Activated naive CD8-positive, alpha-beta T cell treated with anti-CD3 and anti-CD28 coated beads, Interleukin-2, amount 50 U/mL, for 24 hours (primary cell): ENCODE results near the gene ORC4.

Source experiments
- ATAC-seq: fragments of 150-1000 bp; cut with Tn5 transposase; one replicate; pipeline ENCODE4 v1.10.0; 2021
- DNase-seq: peaks from one replicate; pipeline ENCODE4 v3.0.0; 2021
- H3K27ac Mint-ChIP-seq: one replicate; pipeline ENCODE4 v1.8.0; 2021; ENCODE audit warnings: mild to moderate bottlenecking, mixed read lengths
- H3K27me3 Mint-ChIP-seq: one replicate; pipeline ENCODE4 v1.8.0; 2021; ENCODE audit warnings: mixed read lengths
- H3K36me3 Mint-ChIP-seq: one replicate; pipeline ENCODE4 v1.8.0; 2021; ENCODE audit warnings: low read depth, mixed read lengths
- H3K4me1 Mint-ChIP-seq: one replicate; pipeline ENCODE4 v1.8.0; 2021; ENCODE audit warnings: mixed read lengths
- H3K4me3 Mint-ChIP-seq: one replicate; pipeline ENCODE4 v1.8.0; 2021; ENCODE audit warnings: mild to moderate bottlenecking, moderate library complexity, mixed read lengths
- H3K9me3 Mint-ChIP-seq: one replicate; pipeline ENCODE4 v1.8.0; 2021; ENCODE audit warnings: mixed read lengths

ORC4 gene

DNA sequence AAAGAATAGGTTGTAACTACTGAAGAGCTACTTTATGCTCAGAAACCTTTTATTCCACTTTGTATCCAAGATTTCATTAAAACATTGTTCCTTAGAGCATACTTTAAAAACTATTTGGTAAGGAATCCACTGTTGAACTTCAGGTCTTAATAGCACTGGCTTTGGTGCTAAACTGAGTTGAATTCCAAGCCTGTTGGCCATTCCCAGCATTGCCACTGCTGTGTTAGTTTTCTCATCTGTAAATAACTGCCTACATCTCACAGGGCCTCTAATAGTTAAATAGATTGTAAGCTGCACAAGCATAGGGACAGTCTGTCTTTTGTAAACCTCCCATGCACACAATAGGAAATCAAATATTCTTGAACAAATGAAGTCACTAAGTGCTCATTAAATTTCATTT is 86.6 kb downstream of the ORC4 start:
- ATAC-seq (no peak), DNase-seq (no peak)
- Mint-ChIP-seq H3K36me3 (peaks cover 29% of the 10 kb centered on the region), H3K4me3 (no peak overlapping the region), H3K27me3 (no peaks in the 10 kb centered on the region), H3K4me1 (no peaks in the 10 kb centered on the region), H3K9me3 (no peaks in the 10 kb centered on the region), H3K27ac (no peak overlapping the region)

- H3K27ac Mint-ChIP-seq: no peak overlapping the region
- ATAC-seq (no peak), DNase-seq (no peak)
- no peaks in the 10 kb centered on the region for H3K27me3 Mint-ChIP-seq
- peaks cover 2% of the 10 kb centered on the region for H3K4me1 Mint-ChIP-seq
- H3K4me3 Mint-ChIP-seq: no peak overlapping the region
- H3K36me3 Mint-ChIP-seq: peaks cover 9% of the 10 kb centered on the region
- no peaks in the 10 kb centered on the region for H3K9me3 Mint-ChIP-seq
Observed at GRCh38 chr2:147927053-147927588, 93.4 kb downstream of the ORC4 start.

DNA sequence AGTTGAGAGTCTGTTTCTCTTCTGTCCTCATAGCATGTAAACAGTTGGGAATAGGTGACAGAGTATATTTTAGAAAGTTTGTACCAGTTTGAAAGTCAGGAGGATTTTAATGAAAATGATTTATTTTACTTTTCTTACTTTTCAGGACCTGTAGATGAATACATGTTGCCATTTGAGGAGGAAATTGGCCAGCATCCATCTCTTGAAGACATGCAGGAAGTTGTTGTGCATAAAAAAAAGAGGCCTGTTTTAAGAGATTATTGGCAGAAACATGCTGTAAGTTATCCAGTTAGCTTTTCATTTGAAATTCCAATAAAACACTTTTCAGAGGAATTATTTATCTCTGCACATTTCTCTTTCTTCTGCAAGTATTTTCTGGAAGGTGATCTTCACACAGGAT is 94.7 kb downstream of the ORC4 start:
- H3K4me1 Mint-ChIP-seq: peaks cover 2% of the 10 kb centered on the region
- H3K4me3 Mint-ChIP-seq: no peak overlapping the region

GRCh38 chr2:147924647-147925046 is 95.9 kb downstream of the ORC4 start:
- Mint-ChIP-seq H3K27ac (no peak overlapping the region), H3K27me3 (no peaks in the 10 kb centered on the region)

More for the DNA sequence above, 94.7 kb downstream of the ORC4 start:
- no peak overlapping the region for H3K27ac Mint-ChIP-seq
- no peaks in the 10 kb centered on the region for H3K27me3 Mint-ChIP-seq
- ATAC-seq (no peak), DNase-seq (no peak)
- H3K9me3 Mint-ChIP-seq: no peaks in the 10 kb centered on the region
- peaks cover 6% of the 10 kb centered on the region for H3K36me3 Mint-ChIP-seq

DNA sequence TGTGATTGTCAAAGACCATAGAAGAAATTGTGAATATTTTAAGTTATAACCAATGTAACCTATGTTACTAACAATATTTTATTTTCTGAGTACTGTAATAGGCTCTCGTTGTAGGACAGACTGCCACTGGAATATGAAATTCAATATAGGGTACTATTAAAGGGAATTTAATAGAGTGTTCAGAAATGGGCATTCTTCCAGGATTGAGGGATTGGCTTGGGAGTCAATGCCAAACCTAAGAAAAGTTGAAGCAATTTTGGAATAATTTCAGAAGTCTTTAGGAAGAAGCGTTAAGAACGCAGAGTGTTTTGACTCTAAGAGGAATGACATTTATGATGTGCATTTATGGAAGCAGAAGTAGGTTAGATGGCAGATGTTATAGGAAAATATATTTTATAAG is 96.7 kb downstream of the ORC4 start:
- H3K4me3 Mint-ChIP-seq: no peak overlapping the region

More at GRCh38 chr2:147924647-147925046, 95.9 kb downstream of the ORC4 start:
- Mint-ChIP-seq H3K4me3 (no peak overlapping the region), H3K9me3 (no peaks in the 10 kb centered on the region), H3K36me3 (peaks cover 5% of the 10 kb centered on the region), H3K4me1 (peaks cover 2% of the 10 kb centered on the region)
- DNase-seq (no peak), ATAC-seq (no peak)

GRCh38 chr2:147917161-147917560 is 103.4 kb downstream of the ORC4 start:
- no peak overlapping the region for H3K4me3 Mint-ChIP-seq

More for the DNA sequence above, 96.7 kb downstream of the ORC4 start:
- DNase-seq (no peak), ATAC-seq (no peak)
- Mint-ChIP-seq H3K36me3 (peaks cover 5% of the 10 kb centered on the region), H3K27ac (no peak overlapping the region), H3K4me1 (peaks cover 2% of the 10 kb centered on the region), H3K9me3 (no peaks in the 10 kb centered on the region), H3K27me3 (no peaks in the 10 kb centered on the region)

DNA sequence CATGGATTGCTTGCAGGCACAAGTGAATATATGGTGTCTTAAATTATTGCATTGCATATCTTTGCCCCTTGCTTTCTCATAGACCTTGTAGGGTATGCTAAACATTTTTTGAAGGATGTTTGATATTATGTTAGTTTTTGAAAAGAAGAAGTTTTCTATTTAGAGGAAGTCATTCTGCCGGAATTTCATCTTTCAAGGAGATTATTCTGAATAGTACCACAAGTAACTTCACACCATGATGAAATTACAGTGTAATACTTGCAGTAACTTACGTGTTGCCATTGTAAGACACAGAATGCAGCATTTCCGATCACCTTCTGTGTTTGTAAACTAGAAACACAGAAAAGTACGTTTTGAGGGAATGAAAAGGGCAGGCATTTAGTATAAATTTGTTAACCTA is 103.8 kb downstream of the ORC4 start:
- DNase-seq (no peak), ATAC-seq (no peak)
- H3K27ac Mint-ChIP-seq: no peak overlapping the region
- H3K4me3 Mint-ChIP-seq: no peak overlapping the region
- H3K36me3 Mint-ChIP-seq: peaks cover 1% of the 10 kb centered on the region
- no peaks in the 10 kb centered on the region for H3K27me3 Mint-ChIP-seq
- no peaks in the 10 kb centered on the region for H3K9me3 Mint-ChIP-seq
- no peaks in the 10 kb centered on the region for H3K4me1 Mint-ChIP-seq

More at GRCh38 chr2:147917161-147917560, 103.4 kb downstream of the ORC4 start:
- ATAC-seq (no peak), DNase-seq (no peak)
- Mint-ChIP-seq H3K27me3 (no peaks in the 10 kb centered on the region), H3K4me1 (no peaks in the 10 kb centered on the region), H3K27ac (no peak overlapping the region), H3K36me3 (peaks cover 1% of the 10 kb centered on the region), H3K9me3 (no peaks in the 10 kb centered on the region)

GRCh38 chr2:147916067-147916466 is 104.5 kb downstream of the ORC4 start:
- H3K27ac Mint-ChIP-seq: no peak overlapping the region
- H3K36me3 Mint-ChIP-seq: peaks cover 1% of the 10 kb centered on the region
- no peak for DNase-seq
- no peaks in the 10 kb centered on the region for H3K27me3 Mint-ChIP-seq
- H3K4me3 Mint-ChIP-seq: no peak overlapping the region
- ATAC-seq: no peak
- H3K9me3 Mint-ChIP-seq: no peaks in the 10 kb centered on the region
- H3K4me1 Mint-ChIP-seq: no peaks in the 10 kb centered on the region

GRCh38 chr2:147913701-147914480 is 106.6 kb downstream of the ORC4 start:
- Mint-ChIP-seq H3K36me3 (peaks cover 1% of the 10 kb centered on the region), H3K4me3 (no peak overlapping the region), H3K4me1 (no peaks in the 10 kb centered on the region), H3K9me3 (no peaks in the 10 kb centered on the region), H3K27me3 (no peaks in the 10 kb centered on the region), H3K27ac (no peak overlapping the region)
- no peak for ATAC-seq
- no peak for DNase-seq

GRCh38 chr2:147910990-147911473 is 109.5 kb downstream of the ORC4 start:
- no peak overlapping the region for H3K27ac Mint-ChIP-seq
- DNase-seq (peak; percentile 16), ATAC-seq (no peak)
- no peaks in the 10 kb centered on the region for H3K4me1 Mint-ChIP-seq
- H3K36me3 Mint-ChIP-seq: peaks cover 6% of the 10 kb centered on the region
- H3K9me3 Mint-ChIP-seq: no peaks in the 10 kb centered on the region
- H3K27me3 Mint-ChIP-seq: peaks cover 1% of the 10 kb centered on the region
- H3K4me3 Mint-ChIP-seq: no peak overlapping the region

GRCh38 chr2:147909178-147909577 is 111.4 kb downstream of the ORC4 start:
- ATAC-seq (no peak), DNase-seq (no peak)
- Mint-ChIP-seq H3K4me1 (no peaks in the 10 kb centered on the region), H3K27me3 (peaks cover 1% of the 10 kb centered on the region), H3K36me3 (peaks cover 4% of the 10 kb centered on the region), H3K9me3 (no peaks in the 10 kb centered on the region), H3K27ac (no peak overlapping the region), H3K4me3 (no peak overlapping the region)

DNA sequence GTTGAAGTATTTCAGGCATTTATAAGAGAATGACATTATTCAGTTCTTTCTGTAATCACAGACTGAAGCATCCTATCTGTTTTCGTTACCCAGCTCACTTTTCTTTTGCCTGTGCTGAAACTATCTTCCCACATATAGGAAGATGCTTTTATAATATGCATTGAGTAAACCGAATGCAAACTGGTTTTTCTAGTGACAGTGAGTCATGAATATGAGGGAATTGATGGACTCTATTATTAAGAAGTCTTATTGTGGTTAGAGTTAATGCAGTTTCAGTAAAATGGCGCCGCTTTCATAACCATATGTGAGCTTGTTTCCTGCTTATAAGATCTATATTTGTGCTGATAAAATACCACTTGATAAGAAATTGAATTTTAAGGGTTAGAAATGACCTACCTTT is 116.5 kb downstream of the ORC4 start:
- DNase-seq (no peak), ATAC-seq (no peak)
- Mint-ChIP-seq H3K4me1 (no peaks in the 10 kb centered on the region), H3K4me3 (no peak overlapping the region), H3K9me3 (no peaks in the 10 kb centered on the region), H3K36me3 (peaks cover 4% of the 10 kb centered on the region), H3K27me3 (peaks cover 1% of the 10 kb centered on the region), H3K27ac (no peak overlapping the region)

GRCh38 chr2:147888680-147889079 is 131.9 kb downstream of the ORC4 start:
- H3K9me3 Mint-ChIP-seq: no peaks in the 10 kb centered on the region
- H3K27me3 Mint-ChIP-seq: no peaks in the 10 kb centered on the region
- H3K4me3 Mint-ChIP-seq: no peak overlapping the region
- H3K27ac Mint-ChIP-seq: no peak overlapping the region
- peaks cover 17% of the 10 kb centered on the region for H3K4me1 Mint-ChIP-seq
- ATAC-seq: no peak
- no peak for DNase-seq
- H3K36me3 Mint-ChIP-seq: no peaks in the 10 kb centered on the region

GRCh38 chr2:147886136-147886535 is 134.4 kb downstream of the ORC4 start:
- H3K4me1 Mint-ChIP-seq: peaks cover 21% of the 10 kb centered on the region
- H3K4me3 Mint-ChIP-seq: no peak overlapping the region
- H3K9me3 Mint-ChIP-seq: no peaks in the 10 kb centered on the region
- H3K27me3 Mint-ChIP-seq: no peaks in the 10 kb centered on the region
- DNase-seq: no peak
- no peak overlapping the region for H3K27ac Mint-ChIP-seq
- H3K36me3 Mint-ChIP-seq: no peaks in the 10 kb centered on the region
- no peak for ATAC-seq

GRCh38 chr2:147884830-147885229 is 135.7 kb downstream of the ORC4 start:
- ATAC-seq (no peak), DNase-seq (no peak)
- no peaks in the 10 kb centered on the region for H3K36me3 Mint-ChIP-seq
- H3K4me1 Mint-ChIP-seq: peaks cover 21% of the 10 kb centered on the region
- H3K4me3 Mint-ChIP-seq: peak overlapping the region; percentile 3
- no peaks in the 10 kb centered on the region for H3K9me3 Mint-ChIP-seq
- no peak overlapping the region for H3K27ac Mint-ChIP-seq
- no peaks in the 10 kb centered on the region for H3K27me3 Mint-ChIP-seq
